Ramos (cell line): Measurements from ENCODE around the gene ZFYVE28.

ENCODE experiments used
- in situ Hi-C: fragments of 300-500 bp; cut with MboI; formaldehyde crosslinking; loops from one replicate; pipeline ENCODE4 v1.14.3; 2022; ENCODE audit warnings: low sequenced_read_pairs; ENCODE audit not compliant: unreplicated experiment

The ZFYVE28 gene

GRCh38 chr4:2243681-2244380 is 174.6 kb downstream of the ZFYVE28 start:
- in situ Hi-C loops: no loop called here

GRCh38 chr4:2241410-2242353 is 176.8 kb downstream of the ZFYVE28 start, which contains the start of the genes HAUS3 and POLN:
Gene HAUS3, minus strand, starts transcription at chr4:2242121. Its CDS starts 1,175 bp downstream, at chr4:2240946.
Gene POLN, minus strand, starts transcription at chr4:2242121. Its CDS starts 12,890 bp downstream, at chr4:2229231.
- in situ Hi-C loops: no loop called here

- in situ Hi-C loops: no loop called here
These were observed 177.4 kb downstream of the ZFYVE28 start for GRCh38 chr4:2241003-2241402.

- in situ Hi-C loops: no loop called here
These were observed 181.3 kb downstream of the ZFYVE28 start for GRCh38 chr4:2236944-2237666.

- in situ Hi-C loops: no loop called here
These were observed 187.4 kb downstream of the ZFYVE28 start for GRCh38 chr4:2231082-2231481.

- in situ Hi-C loops: loop anchor here (10.0 kb wide), 1 partner anchor 129 kb away; no protein-coding TSS in a partner anchor
These were observed 192.2 kb downstream of the ZFYVE28 start for GRCh38 chr4:2226261-2226660.

- in situ Hi-C loops: loop anchor here (10.0 kb wide), 1 partner anchor 132 kb away; no protein-coding TSS in a partner anchor
These were observed 195.6 kb downstream of the ZFYVE28 start for GRCh38 chr4:2222838-2223237.

- in situ Hi-C loops: loop anchor here (10.0 kb wide), 1 partner anchor 133 kb away; no protein-coding TSS in a partner anchor
These were observed 197.1 kb downstream of the ZFYVE28 start for GRCh38 chr4:2221378-2221777.

GRCh38 chr4:2220016-2220630 is 198.3 kb downstream of the ZFYVE28 start:
- in situ Hi-C loops: loop anchor here (10.0 kb wide), 1 partner anchor 135 kb away; no protein-coding TSS in a partner anchor
